SK-N-SH (cell line): ENCODE results near the gene C1QTNF5. TPM values are rescaled to one million over a fixed set of nuclear protein-coding genes. Genes with fewer than 3 reads are reported as not detected.

Experiments
- CTCF ChIA-PET: fragments of 300-600, 350-600 bp; formaldehyde crosslinking; extraction: SDS; loops from one replicate; lab custom pipeline; 2021; lab: Yijun Ruan, JAX
- POLR2A ChIA-PET: fragments of 350-600 bp; sonication (Branson Sonifier 250); formaldehyde crosslinking; extraction: SDS; loops from one replicate; lab custom pipeline; 2020; ENCODE audit warnings: antibody characterized with exemption, inconsistent platforms; lab: Yijun Ruan, JAX
- DNase-seq: peaks from one replicate; pipeline ENCODE4 v3.0.0; 2012
- H2AFZ ChIP-seq: fragments of 200-600 bp; sonication (generic); 2 replicates; pipeline ENCODE4 v1.8.1; 2016; ENCODE audit warnings: antibody characterized with exemption, mild to moderate bottlenecking, low read depth
- H3F3A ChIP-seq: fragments of 200-600 bp; sonication (generic); replicated peaks from 2 replicates; pipeline ENCODE3; 2016; ENCODE audit warnings: antibody characterized with exemption, mild to moderate bottlenecking; ENCODE audit not compliant: insufficient read depth
- H3K27ac ChIP-seq, 2 experiments: fragments of 200-500 bp in 1 of 2; fragments of 200-600 bp in 1 of 2; sonication (Bioruptor generic) in 1 of 2; sonication (generic), shearing (Covaris generic) in 1 of 2; 2 replicates each; pipeline versions ENCODE4 v1.5.1 to v1.6.1; 2014 to 2016; ENCODE audit warnings: low read depth in 2 of 2, inconsistent platforms in 1 of 2, low read length in 1 of 2, mild to moderate bottlenecking in 1 of 2, mixed read lengths in 1 of 2
- H3K27me3 ChIP-seq: fragments of 200-600 bp; sonication (generic), shearing (Covaris generic); 2 replicates; pipeline ENCODE4 v1.6.1; 2016; ENCODE audit warnings: mixed run types; ENCODE audit not compliant: insufficient read depth
- H3K36me3 ChIP-seq, 2 experiments: fragments of 200-500 bp in 1 of 2; fragments of 200-600 bp in 1 of 2; sonication (Bioruptor generic) in 1 of 2; sonication (generic) in 1 of 2; replicated peaks in 1 of 2; 2 replicates each; pipeline versions ENCODE3 to v1.5.1; 2014 to 2016; ENCODE audit warnings: low read length in 1 of 2, mild to moderate bottlenecking in 1 of 2; ENCODE audit not compliant: insufficient read depth in 2 of 2, control insufficient read depth in 1 of 2
- H3K4me1 ChIP-seq, 2 experiments: fragments of 200-500 bp in 1 of 2; fragments of 200-600 bp in 1 of 2; sonication (Bioruptor generic) in 1 of 2; sonication (generic), shearing (Covaris generic) in 1 of 2; 2 replicates each; pipeline versions ENCODE4 v1.5.1 to v1.6.1; 2014 to 2016; ENCODE audit warnings: low read depth in 1 of 2, low read length in 1 of 2, mixed run types in 1 of 2; ENCODE audit not compliant: insufficient read depth in 2 of 2, control insufficient read depth in 1 of 2
- H3K4me2 ChIP-seq: fragments of 200-600 bp; sonication (generic), shearing (Covaris generic); 2 replicates; pipeline ENCODE4 v1.6.1; 2017; ENCODE audit warnings: mixed run types
- H3K4me3 ChIP-seq, 2 experiments: fragments of 200-500 bp in 1 of 2; fragments of 200-600 bp in 1 of 2; sonication (Bioruptor generic) in 1 of 2; sonication (generic), shearing (Covaris generic) in 1 of 2; 2 replicates each; pipeline versions ENCODE4 v1.5.1 to v1.8.1; 2014 to 2016; ENCODE audit warnings: low read depth in 2 of 2, inconsistent platforms in 1 of 2, low read length in 1 of 2, mild to moderate bottlenecking in 1 of 2, mixed read lengths in 1 of 2, moderate library complexity in 1 of 2
- H3K79me2 ChIP-seq: fragments of 200-600 bp; sonication (generic); 2 replicates; pipeline ENCODE4 v1.8.1; 2017; ENCODE audit warnings: mild to moderate bottlenecking; ENCODE audit not compliant: insufficient read depth
- H3K9ac ChIP-seq: fragments of 200-600 bp; sonication (generic); 2 replicates; pipeline ENCODE4 v1.6.1; 2017; ENCODE audit warnings: mixed run types
- H3K9me2 ChIP-seq: fragments of 200-600 bp; sonication (generic); 2 replicates; pipeline ENCODE4 v1.6.1; 2017; ENCODE audit warnings: mixed run types
- H3K9me3 ChIP-seq: fragments of 200-600 bp; sonication (generic); 2 replicates; pipeline ENCODE4 v1.6.1; 2017; ENCODE audit warnings: mixed run types, mild to moderate bottlenecking, moderate library complexity
- H4K20me1 ChIP-seq: fragments of 200-600 bp; sonication (generic); 2 replicates; pipeline ENCODE4 v1.6.1; 2017; ENCODE audit warnings: mild to moderate bottlenecking, mixed run types; ENCODE audit not compliant: insufficient read depth
- EZH2phosphoT487 ChIP-seq: fragments of 200-600 bp; sonication (generic); IDR thresholded peaks from 2 replicates; pipeline ENCODE4 v1.6.1; 2017; ENCODE audit warnings: low read depth, mixed run types, mild to moderate bottlenecking, antibody characterized with exemption, moderate library complexity, borderline replicate concordance
- FOSL2 ChIP-seq: IDR thresholded peaks from 2 replicates; pipeline ENCODE4 v1.4.0; 2012; ENCODE audit warnings: low read depth, mild to moderate bottlenecking, moderate library complexity, borderline replicate concordance
- JUND ChIP-seq: IDR thresholded peaks from 2 replicates; pipeline ENCODE4 v1.4.0; 2012
- MEF2A ChIP-seq: IDR thresholded peaks from 2 replicates; pipeline ENCODE4 v1.4.0; 2012; ENCODE audit warnings: low read depth, borderline replicate concordance
- NFIC ChIP-seq: IDR thresholded peaks from 2 replicates; pipeline ENCODE4 v1.4.0; 2012; ENCODE audit warnings: borderline replicate concordance
- REST ChIP-seq: IDR thresholded peaks from 2 replicates; pipeline ENCODE4 v1.6.1; 2012; ENCODE audit warnings: mild to moderate bottlenecking, low read depth, low read length, moderate library complexity
- RFX5 ChIP-seq: IDR thresholded peaks from 2 replicates; pipeline ENCODE4 v1.6.1; 2012; ENCODE audit warnings: mild to moderate bottlenecking, improper control_type of control experiment, low read length
- SIN3A ChIP-seq: IDR thresholded peaks from 2 replicates; pipeline ENCODE4 v1.6.1; 2012; ENCODE audit warnings: low read depth, mild to moderate bottlenecking, low read length, moderate library complexity, borderline replicate concordance
- SMC3 ChIP-seq: IDR thresholded peaks from 2 replicates; pipeline ENCODE4 v1.6.1; 2012; ENCODE audit warnings: low read depth, low read length, improper control_type of control experiment
- TAF1 ChIP-seq: IDR thresholded peaks from 2 replicates; pipeline ENCODE4 v1.6.1; 2012; ENCODE audit warnings: low read depth, mild to moderate bottlenecking, low read length, moderate library complexity, borderline replicate concordance
- TEAD4 ChIP-seq: IDR thresholded peaks from 2 replicates; pipeline ENCODE4 v1.4.0; 2012; ENCODE audit warnings: mild to moderate bottlenecking, borderline replicate concordance; ENCODE audit not compliant: insufficient read depth
- YY1 ChIP-seq: IDR thresholded peaks from 2 replicates; pipeline ENCODE4 v1.4.0; 2012; ENCODE audit warnings: low read depth, mild to moderate bottlenecking
- WGBS: methylation state at CpG from one replicate; pipeline ENCODE4 v1.1.6; 2017; ENCODE audit warnings: low lambda C conversion rate; 5-methylcytosine and 5-hydroxymethylcytosine counted together
- polyA plus RNA-seq, 3 experiments: library from polyadenylated mRNA; depleted of rRNA; stranded (reverse); fragments of >200 nt; gene quantifications; 2 replicates each; pipeline ENCODE4 v1.2.3, GENCODE V29; 2012

Gene C1QTNF5
- polyA plus RNA-seq, 1 of the 3 experiments (the other 2 are of a cell fraction), result 0.71 TPM

- no peaks in the 10 kb centered on the region for H4K20me1 ChIP-seq
Observed at GRCh38 chr11:119368121-119369034, 27.7 kb upstream of the C1QTNF5 start.

DNA sequence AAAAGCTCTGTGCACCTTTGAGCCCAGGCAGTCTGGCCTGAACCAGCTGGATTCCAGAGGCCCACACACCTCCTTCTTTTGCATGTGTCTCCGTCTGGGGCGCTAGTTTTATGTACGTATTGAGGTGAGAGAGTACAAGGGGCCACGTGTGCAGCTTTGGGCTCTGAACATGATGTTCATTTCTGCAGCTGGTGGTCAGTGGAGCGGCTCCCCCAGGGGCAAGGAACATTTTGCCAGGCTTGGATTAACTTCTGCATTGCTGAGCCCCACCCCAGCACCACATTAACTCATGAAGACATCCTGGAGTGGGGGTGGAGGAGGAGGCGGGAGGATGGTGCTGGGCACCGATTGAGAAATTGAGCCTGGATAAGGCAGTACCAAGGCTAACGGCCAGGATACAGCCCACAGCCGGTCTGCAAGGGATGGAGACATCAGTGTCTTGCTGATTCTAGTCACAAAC, 27.0 kb upstream of the C1QTNF5 start:
- CTCF ChIA-PET, result interaction anchor here (1.1 to 22.5 kb wide), 7 partner anchors 11 to 110 kb away, joined by 3 to 390 read pairs (median 21); partner anchors contain the start of genes C1QTNF5 and USP2
- POLR2A ChIA-PET, result no interaction called here
- Histone ChIP-seq H3K4me2 (no peak overlapping the region), H3K9ac (no peak overlapping the region), H3K4me3 (no peak overlapping the region), H3K27me3 (no peaks in the 10 kb centered on the region), H3K27ac (peak overlapping the region in 1 of 2 experiments; percentile 85; a peak in 1 of 4 replicates), H3K9me3 (no peaks in the 10 kb centered on the region), H3K36me3 (no peaks in the 10 kb centered on the region), H3K9me2 (no peaks in the 10 kb centered on the region), H4K20me1 (no peaks in the 10 kb centered on the region), H3F3A (no peaks in the 10 kb centered on the region), H2AFZ (no peak overlapping the region), H3K79me2 (no peaks in the 10 kb centered on the region), H3K4me1 (peaks cover 24 to 87% of the 10 kb centered on the region in 2 experiments; a peak in 3 of 4 replicates)
- no peak for DNase-seq
- WGBS, result 89% methylated on average over 9 of the region's 9 CpGs
- no peak for TF ChIP-seq REST
- TF ChIP-seq TEAD4, result no peak
- TF ChIP-seq JUND, result no peak
- no peak for TF ChIP-seq RFX5
- TF ChIP-seq TAF1, result no peak
- TF ChIP-seq FOSL2, result no peak
- no peak for TF ChIP-seq SMC3
- TF ChIP-seq EZH2phosphoT487, result no peak
- TF ChIP-seq SIN3A, result no peak

More at GRCh38 chr11:119368121-119369034, 27.7 kb upstream of the C1QTNF5 start:
- WGBS, result 75% methylated on average over 17 of the region's 17 CpGs
- peak; percentile 54 for DNase-seq
- Histone ChIP-seq H3K9me3 (no peaks in the 10 kb centered on the region), H3K4me3 (no peak overlapping the region), H3K36me3 (no peaks in the 10 kb centered on the region), H2AFZ (no peak overlapping the region), H3K9me2 (no peaks in the 10 kb centered on the region), H3K79me2 (no peaks in the 10 kb centered on the region), H3K27ac (peak overlapping the region in 1 of 2 experiments; percentile 85; a peak in 2 of 4 replicates), H3F3A (no peaks in the 10 kb centered on the region), H3K9ac (no peak overlapping the region), H3K27me3 (no peaks in the 10 kb centered on the region), H3K4me2 (no peak overlapping the region), H3K4me1 (peaks cover 24 to 86% of the 10 kb centered on the region in 2 experiments; a peak in 3 of 4 replicates)
- CTCF ChIA-PET, result interaction anchor here (0.6 to 22.5 kb wide), 11 partner anchors 11 to 361 kb away, joined by 3 to 390 read pairs (median 4); partner anchors contain the start of genes C1QTNF5 and USP2
- TF ChIP-seq NFIC (peak; percentile 40; the same call in 1 of the 2 replicates), TEAD4 (no peak), MEF2A (no peak), YY1 (no peak)
- POLR2A ChIA-PET, result interaction anchor here (1.3 to 1.4 kb wide), 2 partner anchors 15 to 31 kb away, joined by 3 read pairs; no protein-coding TSS in a partner anchor
